Glomerular visceral epithelial cell (primary cell): ENCODE measurements around the gene COL24A1.

Source experiments
- DNase-seq: peaks from one replicate; pipeline ENCODE4 v3.0.0-alpha.2; 2016; ENCODE audit errors: extremely low spot score

The COL24A1 gene

DNA sequence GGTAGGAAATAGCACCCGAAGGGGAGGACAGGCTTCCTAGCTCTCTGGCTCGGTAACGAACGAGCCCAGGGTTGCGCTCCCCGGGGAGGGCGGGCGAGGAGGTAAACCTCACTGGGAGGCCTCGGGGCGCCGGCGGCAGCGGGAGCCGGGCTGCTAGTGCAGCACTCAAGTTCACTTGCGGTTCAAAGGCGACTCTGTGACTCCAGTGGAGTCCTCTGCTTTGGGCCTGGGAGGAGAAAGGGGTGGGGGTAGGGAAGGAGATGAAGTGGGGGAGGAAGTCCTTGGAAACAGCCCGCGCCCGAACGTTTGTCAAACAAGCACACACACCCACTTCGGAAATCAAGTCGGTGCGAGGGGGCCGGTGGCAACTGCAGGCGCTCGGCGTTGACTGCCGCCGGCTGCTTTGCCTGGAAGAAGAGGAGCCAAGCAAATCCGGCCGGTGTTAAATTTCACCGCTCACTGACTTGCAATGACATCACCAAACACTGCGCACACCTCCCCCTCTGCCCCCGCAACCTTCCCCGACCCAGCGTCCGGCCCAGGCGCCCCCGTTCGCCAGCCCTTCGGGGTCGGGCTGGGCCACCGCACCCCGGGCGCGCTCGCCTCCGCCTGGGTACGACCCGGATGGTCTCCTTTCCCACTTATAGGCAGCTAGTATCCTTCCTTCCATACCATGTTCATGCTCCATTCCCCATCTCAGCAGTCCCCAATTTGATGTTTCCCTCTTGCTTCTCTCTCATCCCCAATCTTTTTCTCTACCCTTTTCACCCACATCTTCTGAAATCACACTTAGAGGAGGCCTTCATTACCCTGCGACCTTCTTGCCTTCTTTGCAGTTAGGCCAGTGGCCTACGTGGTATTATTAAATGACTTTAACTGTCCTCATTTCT is at the start of gene COL24A1:
COL24A1 (minus strand) TSS at position 207 of the 890 bp plus-strand sequence. CDS start 376 bp downstream, outside the sequence.
- peak; percentile 6 for DNase-seq

DNA sequence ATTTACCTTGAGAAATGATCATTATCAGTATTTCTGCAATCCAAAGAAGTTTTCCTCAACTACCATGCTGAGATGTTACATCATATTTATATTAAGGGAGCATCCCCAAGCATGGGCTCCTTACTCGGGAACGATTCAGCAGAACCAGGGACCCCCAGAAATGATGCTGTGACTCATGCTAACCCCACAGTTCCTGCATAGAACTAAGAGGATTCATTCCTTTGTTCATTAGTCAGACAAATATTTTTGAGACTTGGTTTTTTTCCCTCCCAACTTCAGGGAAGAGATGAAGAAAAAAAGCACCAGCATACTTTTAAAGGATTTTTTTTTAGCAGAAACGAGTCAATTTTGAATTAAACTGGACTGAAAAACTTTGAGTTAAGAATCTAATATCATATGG is 49.2 kb upstream of the COL24A1 start:
- no peak for DNase-seq

DNA sequence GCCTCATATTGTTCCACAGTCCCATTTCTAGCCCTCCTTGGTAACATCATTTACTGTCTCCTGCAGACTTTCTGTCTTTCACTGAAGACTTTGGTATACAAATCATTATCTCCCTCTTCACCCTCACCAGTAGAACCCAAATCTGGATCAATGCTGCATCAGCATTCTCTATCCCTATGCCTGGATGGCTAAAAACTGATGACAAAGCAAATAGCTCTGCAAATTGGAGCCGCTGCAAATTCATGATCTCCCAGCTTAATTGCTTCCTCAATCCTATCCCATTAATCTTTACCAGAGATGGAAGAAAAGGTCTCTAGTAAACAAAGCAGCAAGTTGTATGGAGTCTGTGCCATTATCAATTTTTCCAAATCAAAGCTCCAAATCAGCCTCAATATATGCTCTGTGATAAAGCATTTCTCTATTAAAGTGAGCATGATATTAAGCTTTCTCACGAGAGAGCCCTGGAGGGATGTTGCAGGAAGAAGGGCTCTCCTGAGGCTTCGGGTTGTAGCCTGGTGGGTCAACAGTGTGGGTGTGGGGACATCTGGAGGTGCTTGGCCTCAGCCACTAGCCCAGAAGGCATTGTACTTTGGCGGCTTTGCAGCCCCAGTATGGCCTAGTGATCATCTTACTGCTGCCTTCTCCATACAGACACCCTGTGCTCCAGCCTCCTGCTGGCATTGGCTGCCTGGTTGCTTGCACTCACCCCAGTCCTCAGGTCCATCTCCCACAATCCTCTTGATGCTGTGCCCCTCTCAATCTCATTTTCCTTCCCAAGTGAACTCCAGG is 46.2 kb upstream of the COL24A1 start:
- no peak for DNase-seq

DNA sequence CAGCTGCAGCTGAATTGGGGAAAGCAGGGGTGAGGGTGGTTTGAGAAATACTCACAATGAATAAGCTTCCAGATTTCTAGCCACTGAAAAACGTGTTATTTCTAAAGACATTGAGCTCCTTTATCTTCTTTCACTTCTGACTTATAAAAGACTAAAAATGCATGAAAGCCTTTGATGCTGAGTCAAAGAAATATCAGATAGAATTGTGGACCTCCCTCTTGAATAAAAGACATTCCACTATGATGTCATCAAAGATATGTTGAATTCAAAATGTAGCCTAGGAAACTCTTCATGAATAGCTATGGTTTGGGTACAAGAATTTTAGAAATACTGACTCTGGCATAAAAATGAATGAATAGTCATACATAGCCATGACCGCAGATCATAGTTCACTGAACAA is 44.7 kb upstream of the COL24A1 start:
- no peak for DNase-seq

DNA sequence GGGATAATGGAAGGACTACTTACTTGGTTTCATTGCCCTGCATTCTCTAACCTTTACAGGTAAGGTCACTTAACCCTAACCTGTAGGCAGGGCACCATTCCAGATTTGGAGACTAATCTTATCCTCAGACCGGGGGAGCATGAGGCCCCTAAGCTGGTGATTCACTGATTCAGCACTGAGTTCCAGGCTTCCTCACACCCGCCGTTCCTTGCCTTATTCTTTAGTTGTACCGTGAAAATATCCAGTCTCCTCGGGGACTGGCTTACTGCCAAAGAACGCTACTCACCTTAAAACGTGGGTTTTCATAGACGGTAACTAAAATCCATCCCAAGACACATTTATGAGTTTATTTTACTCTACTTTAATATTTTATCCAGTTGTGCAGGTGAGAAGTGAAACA is 44.3 kb upstream of the COL24A1 start:
- DNase-seq, result no peak

DNA sequence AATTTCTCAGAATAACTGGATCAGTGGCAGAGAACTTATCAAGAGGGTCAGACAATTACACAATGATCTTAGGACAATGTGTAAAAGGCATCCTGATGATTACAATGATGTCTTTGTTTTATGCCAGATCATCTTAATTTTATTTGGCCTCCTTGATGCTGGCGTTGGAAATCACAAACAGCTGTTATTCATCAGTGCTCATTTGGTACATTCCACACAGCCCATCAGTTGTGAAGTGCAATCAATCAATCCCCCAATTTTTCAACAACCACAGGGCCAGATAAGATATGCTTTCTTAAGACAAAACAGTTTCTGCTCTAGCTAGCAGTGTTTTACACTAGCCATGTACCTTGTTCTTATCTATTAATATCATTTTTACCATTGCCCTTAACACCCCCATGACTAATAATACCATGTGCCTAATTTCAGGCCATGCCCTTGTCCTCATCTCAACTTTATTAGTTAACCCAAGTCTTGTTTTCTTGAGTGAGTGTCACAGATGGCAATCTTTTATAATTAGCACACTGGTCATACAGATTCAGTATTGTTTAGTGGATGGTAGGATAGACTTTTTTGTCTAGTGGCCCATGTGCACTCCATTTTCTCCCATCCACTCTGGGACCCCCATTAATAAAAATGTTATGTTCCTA is 40.8 kb upstream of the COL24A1 start:
- DNase-seq, result no peak

DNA sequence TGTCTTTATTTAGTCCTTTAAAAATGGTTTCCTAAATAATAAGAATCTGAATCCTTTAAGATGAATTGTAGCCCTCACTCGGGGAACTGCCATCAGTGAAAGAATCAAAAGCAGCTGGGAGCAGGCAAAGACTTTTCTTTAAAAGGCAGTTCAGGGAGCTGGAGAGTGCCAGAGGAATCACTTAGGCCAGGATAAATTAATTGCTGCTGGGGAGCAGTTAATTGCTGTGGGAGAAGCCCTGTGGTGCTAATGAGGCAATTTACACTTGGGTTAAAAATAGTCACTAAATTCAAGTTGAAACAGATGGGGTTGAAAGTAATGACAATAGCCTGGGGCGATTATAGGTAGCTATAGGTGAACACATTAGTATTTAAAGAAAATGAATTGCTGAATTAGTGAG is 38.7 kb upstream of the COL24A1 start:
- DNase-seq, result no peak

DNA sequence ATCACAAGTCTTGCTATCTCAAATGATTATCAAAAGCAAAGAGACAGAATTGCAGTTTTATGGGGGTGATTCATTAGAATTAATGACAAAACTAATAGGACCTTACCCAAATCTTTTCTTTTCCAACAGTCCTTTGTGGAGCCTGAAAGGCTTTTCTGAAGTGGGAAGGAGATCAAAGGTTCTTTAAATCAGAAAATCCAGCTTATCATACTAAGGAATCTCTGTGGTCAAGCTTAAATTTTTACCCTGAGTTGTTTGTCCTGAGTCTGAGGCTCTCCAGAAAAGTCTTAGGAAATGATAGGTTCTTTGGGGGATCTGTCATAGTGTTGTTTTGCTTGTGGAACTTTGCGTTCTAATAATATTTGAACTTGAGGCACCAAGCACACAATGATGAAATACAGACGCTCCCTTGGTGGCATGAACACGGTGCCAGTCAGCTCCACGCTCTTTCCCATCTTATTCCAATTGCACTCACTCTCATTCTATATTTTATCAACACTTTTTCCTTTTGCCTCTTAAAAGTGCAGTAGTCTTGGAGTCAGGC is 38.0 kb upstream of the COL24A1 start:
- no peak for DNase-seq

DNA sequence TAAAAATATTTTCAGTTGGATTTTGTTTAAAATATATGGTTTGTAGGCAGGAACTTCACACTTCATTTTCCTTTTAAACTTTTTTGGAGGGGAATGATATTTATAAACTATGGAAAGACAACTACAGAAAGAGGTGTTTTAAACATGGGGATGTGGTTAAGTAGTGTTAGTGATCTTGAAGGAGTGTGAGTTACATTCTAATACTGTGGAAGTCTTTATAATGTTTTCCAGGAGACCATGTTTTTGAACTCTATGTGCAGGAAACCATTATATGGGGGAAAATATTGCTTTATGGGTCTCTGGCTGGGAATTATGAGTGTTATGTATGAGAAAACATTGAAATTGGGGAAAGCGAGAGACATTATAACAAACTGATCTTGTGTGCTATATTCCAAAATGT is 35.8 kb upstream of the COL24A1 start:
- no peak for DNase-seq

DNA sequence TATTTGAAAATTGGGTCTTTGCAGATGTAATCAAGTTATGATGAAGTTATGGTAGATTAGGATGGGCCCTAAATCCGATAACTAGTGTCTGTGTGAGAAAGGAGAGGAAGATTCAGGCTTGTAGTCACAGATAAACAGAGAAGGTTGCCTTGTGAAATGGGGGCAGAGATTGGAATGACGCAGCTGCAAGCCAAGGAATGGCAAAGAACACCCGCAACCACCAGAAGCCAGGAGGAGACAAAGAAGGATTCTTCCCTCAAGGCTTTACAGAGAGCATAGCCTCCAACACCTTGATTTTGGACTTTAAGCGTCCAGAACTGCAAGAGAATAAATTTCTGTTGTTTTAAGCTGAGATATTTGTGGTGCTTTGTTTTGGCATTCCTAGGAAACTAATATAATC is 35.4 kb upstream of the COL24A1 start:
- DNase-seq, result no peak

DNA sequence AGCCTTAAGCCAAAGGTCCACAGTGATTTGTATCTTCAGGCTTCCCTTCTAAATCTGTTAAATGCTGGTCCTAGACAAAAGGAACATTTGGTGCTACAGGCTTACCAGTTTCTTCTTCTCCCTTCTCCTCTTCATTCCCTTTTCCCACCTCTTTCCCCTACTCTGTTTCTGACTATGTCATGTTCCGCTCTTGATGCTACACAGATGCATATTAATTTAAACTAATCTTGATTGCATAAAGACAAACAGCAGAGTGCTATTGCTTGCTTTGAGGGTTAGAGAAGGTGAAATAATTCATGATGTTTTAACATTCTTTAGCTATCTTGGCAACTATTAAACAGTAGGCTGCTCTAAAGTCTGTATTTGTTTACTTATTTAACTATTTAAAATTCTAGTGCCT is 34.3 kb upstream of the COL24A1 start:
- no peak for DNase-seq

DNA sequence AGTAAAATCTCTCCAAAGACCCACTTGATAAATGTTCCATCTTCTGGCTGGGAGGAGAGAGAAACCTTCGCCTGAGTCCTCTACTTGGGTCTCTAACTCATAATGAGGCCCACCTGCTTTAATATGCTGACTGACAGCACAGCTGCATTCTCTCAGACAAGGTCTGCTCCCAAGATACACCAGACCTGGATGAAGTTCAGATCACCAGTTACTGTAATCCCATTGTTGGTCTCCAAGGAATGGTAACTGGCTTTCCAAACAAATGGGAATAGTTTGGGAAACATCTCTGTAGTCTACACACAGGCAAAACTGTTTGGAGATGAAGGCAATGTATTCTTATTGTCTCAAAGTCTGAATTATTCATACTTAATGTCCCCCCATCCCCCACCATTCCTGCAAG is 27.9 kb upstream of the COL24A1 start:
- DNase-seq, result no peak

DNA sequence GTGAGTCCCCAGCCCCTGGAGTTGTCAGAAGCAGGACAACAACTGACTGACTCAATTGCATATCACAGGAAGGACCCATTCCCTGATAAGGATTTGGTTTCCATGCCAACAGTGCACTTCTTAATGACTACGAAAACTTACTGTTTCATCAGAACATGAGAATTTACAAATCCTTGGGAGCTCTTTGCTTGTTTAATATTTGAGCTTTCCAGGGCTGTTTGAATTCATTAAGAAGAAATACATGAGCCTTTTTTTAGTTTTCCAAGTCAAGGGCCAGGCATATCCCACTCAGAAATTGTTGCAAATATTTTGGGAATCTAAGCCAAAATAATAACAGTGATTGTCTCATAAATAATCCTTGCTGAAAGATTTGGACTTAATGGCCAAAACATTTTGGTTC is 27.2 kb upstream of the COL24A1 start:
- no peak for DNase-seq

DNA sequence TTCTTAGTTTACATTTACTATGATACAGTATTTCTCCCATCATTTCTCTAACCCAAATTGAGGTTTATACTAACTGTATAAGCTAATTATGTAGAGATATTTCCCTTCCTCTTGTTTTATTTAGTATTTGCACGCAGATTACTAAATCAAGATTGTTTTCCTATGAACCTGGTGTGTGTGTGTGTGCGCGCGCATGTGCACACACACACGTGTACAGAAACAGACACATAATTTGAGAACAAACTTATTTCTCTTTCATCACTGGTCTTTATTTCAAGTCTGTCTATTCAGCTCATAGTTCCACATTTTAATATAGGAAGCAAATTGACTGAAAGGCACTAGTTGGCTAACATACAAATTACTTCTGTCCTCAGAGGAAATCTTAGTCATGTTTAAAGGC is 19.7 kb upstream of the COL24A1 start:
- DNase-seq, result no peak

DNA sequence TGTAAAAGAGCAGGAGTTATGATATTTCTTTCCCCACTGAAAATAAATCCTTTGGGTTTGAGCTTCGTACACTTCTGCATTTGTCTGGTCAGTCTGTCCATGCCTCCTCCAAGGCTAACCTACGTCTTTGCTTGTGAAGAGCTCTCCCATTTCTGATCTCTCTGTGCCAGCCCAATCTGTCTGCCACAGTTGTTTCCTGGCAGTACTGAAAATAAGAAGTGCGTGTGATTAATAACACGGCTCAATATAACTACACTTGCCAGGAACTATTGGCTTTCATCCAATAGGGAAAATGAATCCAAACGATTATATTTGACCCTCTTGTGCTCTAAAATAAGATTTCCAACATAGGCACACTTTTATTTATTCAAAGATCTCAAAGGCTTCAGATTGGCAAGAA is 19.2 kb upstream of the COL24A1 start:
- DNase-seq, result no peak

DNA sequence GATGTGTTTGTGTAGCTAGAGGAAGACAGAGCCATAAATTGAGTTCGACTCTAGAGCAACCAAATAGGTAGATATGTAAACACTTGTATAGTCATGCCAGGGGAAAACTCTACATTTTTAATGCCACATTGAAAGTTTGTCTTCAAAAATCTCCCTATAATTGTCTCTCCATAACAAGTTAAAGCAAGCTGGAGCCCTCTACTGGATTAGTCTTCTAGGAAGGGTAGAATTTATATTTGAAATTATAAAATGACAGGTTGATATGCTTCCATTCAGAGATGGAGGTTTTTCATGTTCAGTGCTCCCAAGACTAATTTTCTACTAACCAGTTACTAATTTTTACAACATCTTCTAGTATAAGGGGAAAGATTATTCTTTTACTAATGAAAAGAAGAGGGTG is 13.1 kb upstream of the COL24A1 start:
- DNase-seq, result no peak

DNA sequence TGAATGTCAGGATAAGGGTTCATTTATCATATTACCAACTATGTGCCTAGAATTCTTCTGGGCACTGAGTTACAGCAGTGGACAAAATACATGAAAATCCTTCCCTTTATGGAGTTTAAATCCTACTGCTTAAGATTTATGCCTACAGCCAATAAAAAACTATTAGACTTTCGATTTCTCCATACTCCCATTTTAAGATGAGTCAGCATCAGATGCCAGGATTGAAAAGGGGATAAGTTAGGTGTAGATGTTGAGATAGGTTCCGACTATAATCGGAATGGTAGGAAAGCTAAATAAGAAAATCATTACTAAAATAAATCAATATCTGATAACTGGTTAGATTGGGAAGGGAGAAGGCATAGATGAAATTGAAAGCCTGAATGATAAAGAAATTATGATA is 3.2 kb upstream of the COL24A1 start:
- no peak for DNase-seq

DNA sequence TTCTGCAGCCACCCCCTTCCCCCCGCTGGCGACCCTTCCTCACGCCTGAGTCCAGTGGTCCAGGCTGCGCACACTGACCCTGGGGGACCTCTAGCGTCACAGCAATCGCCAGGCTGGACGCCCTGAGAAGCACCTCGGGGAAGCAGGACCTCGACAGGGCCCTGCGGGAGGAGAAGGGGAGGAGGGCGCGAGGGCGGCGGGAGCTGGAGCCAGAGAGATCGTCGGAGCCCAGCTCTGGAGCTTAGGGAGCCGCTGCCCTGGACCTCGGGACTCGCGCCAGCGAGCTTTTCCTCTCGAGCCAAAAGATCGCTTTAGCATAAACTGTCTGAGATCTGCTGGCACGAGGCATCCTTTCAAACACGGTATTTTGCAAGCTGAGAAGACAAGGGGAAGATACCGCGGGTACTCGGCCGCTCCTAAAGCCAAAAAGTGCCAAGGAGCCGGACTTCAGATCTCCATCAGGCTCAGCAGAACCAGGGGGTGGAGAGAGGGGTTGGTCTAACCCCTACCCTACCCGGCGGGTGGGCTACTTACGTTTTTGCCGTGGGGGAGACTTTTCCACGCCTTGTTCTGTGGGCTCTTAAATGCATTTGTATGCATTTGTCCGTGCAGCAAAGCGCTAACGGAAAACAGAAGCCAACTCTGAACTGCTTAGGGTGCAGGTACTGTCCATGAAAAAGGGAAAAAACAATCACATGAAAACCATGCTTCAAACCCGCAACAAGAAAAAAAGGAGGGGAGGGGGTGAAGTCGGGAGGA is 586 bp downstream of the COL24A1 start:
- peak; percentile 4 for DNase-seq

DNA sequence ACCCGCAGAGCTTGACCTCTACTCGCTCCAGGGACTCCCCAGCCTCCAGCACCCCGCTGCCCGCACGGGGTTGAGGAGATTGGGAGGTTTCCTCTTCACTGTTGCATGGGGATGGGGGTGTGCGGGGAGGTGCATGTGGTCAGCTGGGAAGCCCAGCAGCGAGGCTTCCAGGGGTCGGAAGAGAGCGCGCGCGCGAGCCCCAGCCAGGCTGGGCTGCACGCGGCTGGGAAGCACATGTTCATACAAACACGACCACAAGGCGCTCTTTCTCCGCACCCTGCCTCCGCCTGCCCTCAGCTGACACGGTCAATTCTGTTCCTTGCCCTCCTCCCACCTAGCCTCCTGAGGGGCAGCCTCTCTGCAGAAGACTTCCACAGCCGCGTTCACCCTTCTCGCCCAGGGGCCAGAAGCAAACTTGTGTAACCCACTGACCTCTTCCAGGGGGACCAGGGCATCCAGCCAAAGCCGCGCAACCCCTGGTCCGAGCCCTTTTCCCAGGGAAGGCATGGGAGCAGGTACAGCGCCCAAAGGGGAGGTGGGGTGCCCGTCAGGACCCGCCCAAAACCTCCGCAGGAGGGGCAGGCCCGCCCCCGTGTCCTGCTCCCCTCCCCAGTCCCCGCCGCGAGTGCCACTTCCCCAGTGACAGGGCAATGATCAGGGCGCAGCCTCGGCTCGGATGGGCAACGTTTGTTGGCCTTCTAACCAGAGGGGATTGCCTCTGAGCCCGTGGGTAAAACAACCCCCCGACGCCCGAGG is 1.3 kb downstream of the COL24A1 start:
- no peak for DNase-seq

DNA sequence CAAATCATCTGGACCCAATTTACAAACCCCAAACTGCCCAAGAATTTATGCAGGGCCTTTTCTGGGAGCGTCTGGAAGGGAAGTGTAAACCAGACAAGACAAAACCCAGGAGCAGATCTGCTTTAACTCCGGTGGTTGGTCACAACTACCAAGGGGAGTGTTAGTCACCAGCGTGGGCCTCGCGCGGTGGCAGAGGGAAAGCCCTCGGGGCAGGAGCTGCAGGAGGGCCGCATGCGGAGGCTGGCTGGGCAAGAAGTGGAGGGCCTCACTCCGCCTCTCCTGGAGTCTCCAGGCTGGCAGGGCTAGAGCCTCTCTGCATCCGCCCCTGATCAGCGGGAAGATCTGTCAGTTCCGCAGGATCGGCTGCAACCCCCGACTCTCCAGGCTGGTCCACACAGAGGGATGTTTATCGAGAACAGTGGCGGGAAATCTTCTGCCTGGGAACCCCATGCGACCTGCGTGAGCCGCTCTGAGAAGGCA is 2.0 kb downstream of the COL24A1 start:
- DNase-seq, result no peak

DNA sequence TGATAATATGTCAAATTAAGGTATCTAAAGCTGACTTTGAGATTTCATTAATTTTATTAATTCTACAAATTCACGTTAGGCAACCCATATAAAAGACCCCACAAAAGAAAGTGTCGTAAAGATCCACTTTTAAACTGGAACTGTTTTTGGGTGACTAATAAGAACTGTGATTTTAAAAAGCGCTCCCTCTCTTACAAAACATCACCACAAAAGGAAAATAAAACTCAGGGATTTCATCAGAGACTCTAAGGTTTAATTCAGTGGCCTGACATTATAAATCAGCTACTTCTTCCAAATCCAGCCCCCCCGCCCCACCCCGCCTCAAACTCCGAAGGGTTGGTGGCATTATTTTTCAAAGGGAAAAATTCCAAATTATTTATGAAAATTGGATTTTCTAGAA is 2.7 kb downstream of the COL24A1 start:
- no peak for DNase-seq
